ENCODE measurements around the gene REPS2.

The REPS2 gene

DNA sequence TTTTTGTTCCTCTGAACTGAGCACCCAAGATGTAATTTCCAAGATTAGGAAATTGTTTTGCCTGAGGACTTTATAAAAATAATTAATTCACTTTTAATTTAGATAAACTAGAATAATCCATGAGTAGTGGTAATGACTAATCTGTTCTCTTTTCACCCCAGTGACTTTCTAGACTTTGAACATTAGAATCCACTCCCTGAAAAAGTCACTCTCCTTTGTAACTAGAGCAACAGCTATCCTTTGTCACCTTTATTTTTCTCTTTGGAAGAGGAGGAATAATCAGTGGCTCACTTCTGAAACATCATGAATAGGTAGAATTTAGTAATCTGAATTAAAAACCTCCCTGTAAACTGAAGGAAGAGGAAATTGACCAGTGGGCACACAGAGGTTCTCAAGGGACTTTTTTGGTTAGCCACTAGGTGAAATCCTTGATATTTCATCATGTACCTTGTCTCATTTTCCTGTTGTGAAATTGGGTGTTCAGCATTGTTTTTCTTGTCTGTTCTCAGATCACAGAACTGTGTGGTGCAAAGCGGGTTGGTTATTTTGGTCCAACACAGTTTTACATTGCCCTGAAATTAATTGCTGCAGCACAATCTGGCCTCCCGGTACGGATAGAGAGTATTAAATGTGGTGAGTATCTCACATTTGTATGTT, 59.4 kb downstream of the REPS2 start:
- DNase-seq (ENCODE audit: low read depth): peak; percentile 1

DNA sequence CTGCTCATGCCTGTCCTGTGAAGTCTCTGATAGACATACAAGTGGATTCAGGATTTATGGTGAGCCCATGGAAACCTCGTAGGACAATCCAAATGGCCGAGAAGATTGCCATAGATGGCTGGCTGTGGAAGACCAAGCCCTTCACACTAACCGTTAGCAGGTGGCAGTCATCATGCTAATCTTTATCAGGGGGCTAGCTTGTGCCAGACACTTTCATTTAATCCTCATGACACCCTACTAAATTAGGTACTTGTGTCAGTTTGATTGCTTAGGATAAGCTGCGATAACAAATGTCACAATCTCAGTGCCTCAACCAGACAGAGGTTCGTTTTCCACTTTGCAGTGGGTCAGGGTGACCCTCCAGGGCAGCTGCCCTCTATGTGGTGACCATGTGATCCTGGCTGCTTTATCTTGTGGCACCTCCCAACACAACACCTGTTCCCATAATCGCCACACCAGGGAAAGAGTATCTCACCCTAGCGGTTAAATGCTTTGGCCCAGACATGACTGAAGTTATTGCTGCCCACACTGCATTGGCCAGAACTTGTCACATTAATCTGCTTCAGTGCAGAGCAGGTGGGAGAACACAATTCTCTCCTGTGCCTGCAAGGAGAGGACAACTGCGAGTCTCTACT, 60.8 kb downstream of the REPS2 start:
- peak; percentile 30 for DNase-seq (ENCODE audit: low read depth)

DNA sequence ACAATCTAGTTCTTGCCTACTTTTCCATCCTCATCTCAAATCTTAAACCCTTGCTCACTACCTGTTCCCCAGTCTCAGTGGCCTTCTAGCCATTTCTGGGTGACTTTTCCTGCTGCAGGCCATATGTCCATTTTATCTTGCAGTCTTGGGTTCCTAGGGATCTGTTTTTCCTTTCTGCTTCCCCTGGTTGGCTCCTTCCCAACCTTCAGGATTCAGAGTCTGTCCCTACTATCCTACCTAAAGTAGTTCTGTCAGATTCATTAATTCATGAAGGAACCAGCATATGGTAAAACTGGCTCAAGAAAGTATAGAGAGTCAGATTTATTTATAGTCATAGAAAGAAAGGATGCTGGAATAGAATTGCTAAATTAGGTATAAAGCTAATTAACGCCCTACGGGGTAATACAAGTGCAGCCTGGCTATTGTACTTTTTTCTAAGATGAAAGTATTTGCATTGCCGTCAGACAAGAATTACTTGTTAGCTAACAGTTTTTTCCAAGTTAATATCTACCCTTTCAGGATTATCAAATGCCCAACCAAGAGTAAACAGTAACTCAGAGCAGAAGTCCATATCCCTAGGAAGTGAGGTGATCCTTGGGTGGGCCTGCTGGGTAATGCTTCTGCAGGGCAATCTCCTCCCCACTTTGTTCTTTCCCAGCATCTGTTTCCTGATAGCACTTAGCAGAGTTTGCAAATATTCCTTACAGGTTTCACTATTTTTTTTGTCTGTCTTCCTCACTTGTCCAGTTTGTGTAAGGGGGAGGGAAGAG, 63.6 kb downstream of the REPS2 start:
- DNase-seq (ENCODE audit: low read depth): no peak

DNA sequence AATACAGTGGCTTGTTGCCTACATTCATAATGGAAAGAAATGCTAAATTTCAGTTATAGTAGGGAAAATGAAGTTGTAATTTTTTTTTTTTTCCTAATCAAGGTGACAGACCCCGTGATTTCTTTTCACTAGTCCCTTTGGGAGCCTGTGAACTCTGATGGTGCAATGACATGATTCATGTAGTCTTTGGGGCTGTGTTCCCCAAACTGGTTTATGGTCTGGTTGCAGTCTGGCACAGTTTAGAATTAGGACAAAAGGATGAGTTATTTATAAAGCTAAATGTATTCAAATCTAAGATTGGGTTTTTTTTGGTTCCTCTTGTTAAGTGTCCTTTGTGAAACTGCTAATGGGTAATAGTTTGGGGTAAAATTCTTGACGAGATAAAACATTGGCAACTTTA, 66.0 kb downstream of the REPS2 start:
- DNase-seq (ENCODE audit: low read depth): no peak

DNA sequence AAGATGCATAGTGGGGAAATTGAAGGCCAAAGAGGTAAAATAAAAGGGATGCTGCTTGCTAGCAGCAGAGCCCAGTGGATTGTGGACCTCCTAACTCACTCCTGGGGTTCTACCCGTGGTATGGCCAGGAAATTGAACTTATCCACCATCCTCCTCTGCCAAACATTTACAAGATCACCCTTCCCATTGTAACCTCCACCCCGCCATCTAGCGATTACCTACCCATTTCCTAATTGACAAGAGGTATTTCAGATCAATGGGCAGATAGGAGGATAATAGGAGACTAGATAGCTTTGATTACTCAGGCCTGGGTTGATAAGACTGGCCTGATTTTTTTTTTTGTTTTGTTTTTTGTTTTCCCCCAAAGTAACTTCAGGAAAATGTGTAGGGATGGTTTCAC, 67.8 kb downstream of the REPS2 start:
- DNase-seq (ENCODE audit: low read depth): no peak

DNA sequence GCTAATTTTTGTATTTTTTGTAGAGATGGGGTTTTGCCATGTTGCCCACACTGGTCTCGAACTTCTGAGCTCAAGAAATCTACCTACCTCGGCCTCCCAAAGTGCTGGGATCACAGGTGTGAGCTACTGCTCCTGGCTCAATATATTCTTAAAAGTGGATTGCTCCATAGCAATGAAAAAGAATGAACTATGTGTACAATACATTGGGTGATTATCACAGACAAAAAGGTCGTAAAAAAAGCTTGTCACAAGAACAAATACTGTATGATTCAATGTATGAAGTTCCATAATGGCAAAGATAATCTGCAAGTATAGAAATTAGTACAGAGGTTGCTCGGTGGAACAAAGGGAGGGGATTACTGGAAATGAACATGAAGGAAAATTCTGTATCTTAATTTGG, 70.7 kb downstream of the REPS2 start:
- no peak for DNase-seq (ENCODE audit: low read depth)

DNA sequence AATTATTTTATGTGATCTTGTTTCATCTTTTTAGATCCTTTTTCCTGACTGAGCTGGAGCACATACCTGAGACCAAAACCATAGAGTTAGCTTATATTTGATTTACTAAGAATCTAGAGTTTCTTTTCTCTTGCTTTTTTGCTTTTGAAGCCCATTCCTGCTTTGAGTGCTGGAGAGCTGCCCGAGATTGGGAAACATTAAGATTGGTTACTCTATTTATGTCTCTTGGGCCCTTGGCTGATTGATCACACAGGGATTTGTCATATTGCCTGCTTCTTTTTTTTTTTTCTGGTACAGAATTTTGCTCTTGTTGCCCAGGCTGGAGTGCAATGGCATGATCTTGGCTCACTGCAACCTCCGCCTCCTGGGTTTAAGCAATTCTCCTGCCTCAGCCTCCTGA, 73.9 kb downstream of the REPS2 start:
- DNase-seq (ENCODE audit: low read depth): peak; percentile 33

DNA sequence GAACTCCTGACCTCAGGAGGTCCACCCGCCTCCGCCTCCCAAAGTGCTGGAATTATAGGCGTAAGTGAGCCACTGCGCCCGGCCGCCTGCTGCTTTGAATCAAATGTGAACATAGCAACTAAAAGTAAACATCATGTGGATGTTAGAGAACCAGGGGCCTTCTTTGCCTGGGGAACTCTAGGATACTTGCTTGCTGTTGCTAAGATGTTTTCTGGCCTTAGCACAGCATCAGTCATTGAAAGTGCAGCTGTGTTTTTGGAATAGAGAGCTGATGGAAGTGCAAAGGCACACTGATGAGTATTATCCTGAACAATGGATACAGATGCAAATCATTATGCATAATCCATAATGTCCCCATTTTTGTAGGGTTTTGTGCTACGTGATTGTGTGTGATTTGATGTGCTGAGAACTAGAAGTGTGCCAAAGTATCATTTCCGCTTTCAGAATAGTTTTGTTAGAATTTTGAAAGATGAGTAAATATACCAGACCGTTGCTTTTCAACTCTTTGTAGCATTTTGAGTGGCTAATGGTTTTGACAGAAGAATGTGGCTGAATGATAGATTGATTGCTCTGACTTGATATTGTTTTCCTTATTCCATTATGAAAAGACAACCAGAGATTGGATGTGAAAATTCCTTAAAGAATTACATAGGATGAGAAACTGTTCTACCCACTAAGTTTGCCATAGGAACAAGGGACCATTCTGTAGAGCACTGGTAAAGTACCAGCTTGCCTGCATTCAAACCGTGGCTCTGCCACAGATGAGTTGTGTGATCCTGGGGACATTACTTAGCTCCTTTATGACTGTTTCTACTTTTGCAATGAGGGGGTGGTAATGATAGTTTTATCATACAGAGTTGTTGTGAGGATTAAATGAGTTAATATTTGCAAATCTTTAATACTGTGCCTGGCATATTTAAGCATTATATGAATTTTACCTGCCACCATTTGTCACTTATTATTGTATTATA, 74.7 kb downstream of the REPS2 start:
- no peak for DNase-seq (ENCODE audit: low read depth)

DNA sequence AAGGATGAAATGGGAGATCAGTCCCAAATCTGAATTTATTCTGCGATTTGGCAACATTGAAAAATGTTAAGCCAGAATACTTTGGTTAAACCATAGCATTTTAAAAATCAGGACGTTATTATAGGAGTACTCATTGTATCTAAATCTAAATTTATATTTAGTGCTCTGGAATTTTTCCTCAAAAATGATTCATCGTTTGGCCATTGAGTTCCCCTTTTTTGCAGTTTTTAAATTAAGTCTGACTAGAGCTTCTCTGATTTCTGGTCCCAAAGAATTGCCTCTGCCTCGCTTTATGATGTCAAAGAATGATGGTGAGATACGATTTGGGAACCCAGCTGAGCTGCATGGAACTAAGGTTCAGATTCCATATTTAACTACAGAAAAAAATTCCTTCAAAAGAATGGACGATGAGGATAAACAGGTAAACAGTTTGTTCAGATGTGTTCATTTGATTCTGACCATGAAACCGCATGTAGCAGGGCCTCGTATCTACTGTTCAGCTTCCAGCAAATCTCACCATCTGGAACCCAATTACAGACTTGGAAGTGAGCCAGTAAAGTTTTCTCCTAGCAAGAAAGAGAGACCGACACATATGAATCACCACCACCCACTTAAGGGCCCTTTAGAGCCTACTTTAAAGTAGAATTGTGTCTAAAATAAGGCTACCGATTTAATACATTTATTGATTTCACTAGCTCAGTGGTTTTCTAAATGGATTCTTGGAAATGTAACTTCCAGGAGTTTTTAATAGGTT, 75.6 kb downstream of the REPS2 start:
- DNase-seq (ENCODE audit: low read depth): peak; percentile 15

DNA sequence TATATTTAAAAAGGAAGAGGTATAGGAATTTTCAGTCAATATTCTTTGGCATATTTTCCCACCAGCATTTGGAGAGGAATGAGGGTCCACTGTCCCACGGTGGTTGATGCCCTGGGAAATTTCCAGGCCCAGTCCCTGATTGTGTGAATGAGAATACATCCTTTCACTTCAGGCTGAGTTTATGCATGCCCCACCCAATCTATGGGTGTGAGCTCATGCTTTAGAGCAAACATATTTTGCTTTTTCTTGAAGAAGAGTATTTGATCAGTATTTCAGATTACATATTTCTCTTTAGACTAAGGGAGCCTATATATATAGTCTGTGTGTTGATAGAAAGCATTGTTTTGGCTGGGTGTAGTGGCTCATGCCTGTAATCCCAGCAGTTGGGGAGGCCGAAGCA, 77.2 kb downstream of the REPS2 start:
- no peak for DNase-seq (ENCODE audit: low read depth)

DNA sequence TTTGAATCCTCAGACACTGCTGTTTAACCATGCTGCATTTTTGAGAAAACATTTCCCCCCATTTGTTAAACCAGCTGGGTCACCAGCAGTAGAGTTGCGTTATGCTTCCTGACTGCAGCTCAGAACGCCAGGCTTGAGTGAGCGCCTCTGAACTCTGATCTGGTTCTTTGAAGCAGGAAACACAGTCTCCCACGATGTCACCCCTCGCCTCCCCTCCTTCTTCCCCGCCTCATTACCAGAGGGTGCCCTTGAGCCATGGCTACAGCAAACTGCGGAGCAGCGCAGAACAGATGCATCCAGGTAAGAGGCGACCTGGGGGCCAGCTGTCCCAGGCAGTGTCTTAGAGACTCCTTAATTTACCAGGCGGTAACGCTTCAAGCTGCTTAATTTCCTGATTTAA, 78.4 kb downstream of the REPS2 start:
- no peak for DNase-seq (ENCODE audit: low read depth)

DNA sequence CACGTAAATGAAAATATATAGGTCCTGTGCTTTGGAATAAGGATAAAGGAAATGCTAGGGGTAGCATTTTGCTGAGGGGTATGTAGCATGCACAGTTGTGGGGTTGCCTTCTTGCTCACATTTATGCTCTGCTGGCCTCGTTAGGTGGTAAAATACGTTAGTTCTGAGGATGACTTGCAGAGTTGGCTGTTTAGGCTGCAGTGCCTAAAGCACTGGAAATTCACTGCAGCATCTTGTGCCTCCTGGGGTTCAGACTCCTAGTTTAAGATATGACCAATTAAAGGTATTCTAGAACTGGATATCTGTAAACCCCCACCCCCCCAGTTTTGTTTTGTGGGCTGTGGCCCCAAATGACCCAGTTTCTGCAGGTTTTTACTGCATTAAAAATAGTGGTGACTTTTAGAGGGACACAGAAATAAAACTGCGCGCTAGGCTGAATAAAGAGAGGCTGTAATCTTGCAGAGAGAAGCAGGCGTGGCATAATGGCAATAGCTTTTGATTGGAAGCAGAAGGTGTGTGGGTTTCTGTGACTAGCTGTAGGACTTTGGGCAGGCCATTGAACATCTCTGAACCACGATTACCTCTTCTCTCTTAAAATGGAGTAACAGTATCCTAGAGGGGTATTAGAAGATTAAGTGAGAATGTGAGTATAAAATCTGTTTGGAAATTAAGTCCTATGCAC, 79.3 kb downstream of the REPS2 start:
- DNase-seq (ENCODE audit: low read depth): no peak

DNA sequence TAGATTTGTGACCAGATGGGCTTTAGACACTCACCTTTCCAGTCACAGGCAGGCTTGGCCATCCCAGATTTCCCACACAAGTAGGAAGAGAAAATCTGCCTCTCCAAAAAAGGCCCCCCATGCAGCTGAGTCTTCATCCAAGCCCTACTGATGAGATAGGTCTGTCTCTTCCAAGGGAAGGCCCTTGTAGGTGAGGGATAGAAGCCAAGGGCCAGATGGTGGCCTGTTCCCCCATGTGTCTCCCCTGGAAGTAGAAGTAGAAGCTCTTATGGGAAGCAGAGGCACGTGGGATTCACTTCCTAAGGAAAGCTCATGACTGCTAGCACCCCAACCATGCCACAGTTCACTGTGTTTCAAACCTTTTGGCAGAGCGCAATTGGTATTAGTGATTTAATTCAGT, 81.5 kb downstream of the REPS2 start:
- no peak for DNase-seq (ENCODE audit: low read depth)

DNA sequence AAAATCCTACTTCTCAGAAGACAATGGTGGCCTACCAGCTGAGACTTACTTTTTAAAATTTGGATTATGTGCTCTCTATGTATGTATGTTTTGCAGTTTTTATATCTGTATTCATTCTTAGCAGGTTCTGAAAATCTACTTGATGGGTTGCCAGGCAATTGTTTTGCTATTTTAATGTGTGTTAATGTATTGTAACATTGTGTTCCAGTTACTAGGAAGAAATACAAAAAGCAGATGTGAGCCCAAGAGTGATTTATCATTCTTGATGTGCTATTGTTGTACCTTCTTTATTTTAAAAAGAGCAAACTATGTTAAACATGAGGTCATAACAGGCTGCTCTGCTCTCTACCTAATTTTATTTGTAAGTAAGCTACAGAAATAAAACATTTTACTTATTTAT, 81.9 kb downstream of the REPS2 start:
- DNase-seq (ENCODE audit: low read depth): no peak

DNA sequence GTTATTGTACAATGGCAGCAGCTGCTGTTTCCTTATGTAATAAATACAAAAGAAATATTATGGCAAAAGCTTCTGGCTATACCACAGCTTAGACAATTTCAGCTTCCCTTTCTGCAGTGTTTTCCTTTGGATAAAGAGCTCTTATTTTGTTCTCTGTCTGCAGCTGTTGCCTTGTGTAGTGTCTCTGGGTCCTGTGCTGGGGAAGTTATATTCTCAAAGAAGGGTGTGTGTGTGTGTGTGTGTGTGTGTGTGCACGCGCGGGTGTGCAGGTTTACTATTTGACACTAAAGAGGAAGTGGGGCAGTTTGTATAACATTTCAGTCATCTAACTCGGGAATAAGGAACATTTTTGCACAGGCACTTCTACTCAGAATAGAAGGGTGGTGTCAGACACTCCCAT, 83.6 kb downstream of the REPS2 start:
- no peak for DNase-seq (ENCODE audit: low read depth)

DNA sequence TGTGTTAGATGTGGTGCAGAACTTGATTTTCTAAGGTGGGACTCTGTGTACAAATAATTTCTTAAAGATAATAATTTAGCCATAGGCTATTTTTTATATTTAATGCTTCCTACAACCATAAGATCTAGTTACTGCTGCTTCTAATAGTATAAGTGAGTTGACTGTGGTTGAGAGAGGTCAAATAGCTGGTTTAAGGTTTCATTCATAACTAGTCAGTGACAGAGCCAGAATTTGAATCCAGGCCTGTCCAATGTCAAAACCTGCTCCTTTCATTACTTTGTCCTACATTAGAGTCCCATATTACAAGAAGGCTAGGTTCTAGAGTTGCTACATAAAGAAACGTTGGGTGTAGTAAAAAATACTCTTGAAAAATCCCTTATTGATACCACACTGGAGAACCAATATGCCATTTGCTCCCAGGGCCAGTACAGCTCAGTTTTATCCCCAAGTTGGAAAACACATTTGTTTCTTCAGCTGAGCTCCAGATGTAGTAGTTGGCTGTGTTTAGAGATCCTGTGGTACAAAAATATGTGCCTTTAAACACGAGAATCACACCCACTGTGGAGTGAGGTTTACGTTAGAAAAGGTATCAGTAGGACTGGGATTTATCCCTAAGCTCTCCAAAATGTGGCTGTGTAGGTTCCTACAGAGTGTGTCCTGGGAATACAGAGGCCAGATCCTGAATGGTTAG, 84.3 kb downstream of the REPS2 start:
- peak; percentile 47 for DNase-seq (ENCODE audit: low read depth)

DNA sequence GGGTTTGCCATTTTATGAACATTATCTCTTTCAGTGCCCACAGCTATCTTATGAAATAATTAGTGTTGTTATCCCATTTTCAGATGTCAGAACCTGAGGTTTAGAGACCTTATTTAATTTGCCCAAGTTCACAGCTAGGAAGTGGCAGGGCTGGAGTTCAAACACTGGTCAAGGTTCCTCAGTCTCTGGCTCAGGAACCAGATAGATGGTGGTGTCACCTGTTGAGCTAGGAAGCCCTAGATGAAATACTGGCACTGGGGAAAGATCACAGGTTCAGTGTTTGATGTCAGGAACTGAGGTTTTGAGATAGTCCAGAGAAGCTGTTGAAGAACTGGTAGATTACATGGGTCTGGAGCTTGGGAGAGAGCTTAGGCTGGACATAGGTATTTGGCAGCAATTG, 85.4 kb downstream of the REPS2 start:
- DNase-seq (ENCODE audit: low read depth): no peak

DNA sequence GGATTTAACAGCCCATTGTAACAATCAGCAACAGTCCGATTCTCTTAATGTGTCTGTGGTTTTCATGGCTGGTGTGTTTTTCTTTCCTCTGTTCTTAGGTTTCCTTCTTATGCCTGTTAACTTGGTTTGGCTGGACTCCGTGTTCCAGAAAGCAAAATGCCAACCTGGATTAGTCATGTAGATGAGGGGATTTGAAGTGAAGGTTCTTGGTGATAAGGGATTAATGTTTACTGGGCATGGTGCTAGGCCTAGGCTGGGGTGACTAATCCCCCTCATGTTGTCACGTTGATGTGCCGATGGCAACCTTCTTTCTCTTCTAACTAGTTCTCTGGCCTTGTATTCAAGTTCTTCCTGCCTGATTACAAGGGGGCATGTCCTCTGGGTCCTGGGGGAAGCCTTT, 85.9 kb downstream of the REPS2 start:
- peak; percentile 80 for DNase-seq (ENCODE audit: low read depth)

DNA sequence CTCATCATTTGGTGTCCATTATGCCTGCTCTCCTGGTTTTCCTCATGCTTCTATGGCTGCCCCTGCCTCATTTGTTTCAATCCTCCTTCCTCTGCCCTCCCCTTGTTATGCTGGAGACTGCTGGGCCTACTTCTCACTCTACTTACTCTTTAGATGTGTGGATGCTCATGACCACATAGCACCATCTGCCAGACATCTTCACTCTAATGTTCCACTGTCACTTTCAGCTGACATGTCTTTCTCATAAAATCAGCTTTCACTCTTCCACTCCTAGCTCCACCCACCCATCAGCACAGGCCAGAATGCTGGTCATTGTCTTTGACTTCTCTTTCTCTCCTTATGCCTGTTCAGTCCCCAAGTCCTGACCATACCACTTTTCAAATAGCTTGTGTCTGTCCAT, 86.8 kb downstream of the REPS2 start:
- no peak for DNase-seq (ENCODE audit: low read depth)

DNA sequence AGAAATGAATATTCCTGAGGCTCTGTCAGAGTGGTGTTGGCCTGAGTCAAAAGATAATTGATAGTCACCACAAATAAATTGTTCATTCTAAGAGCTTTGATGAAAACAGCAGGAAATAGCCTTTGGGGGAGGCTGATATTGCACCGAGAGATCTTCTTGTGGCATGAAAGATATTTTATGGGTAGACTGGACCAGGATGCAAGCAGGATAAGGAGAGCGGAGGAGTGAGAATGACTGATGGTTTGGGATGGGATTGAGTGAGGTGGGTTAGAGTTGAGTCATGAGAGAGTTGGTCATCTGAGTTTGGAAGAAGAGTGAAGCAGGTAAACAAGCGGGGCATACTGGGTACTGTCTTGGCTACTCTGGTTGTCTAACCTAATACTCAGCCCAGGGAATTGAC, 88.7 kb downstream of the REPS2 start:
- no peak for DNase-seq (ENCODE audit: low read depth)

All from fibroblast of gingiva (primary cell).